Mesenchymal stem cell (in vitro differentiated cells and primary cell): ENCODE results near the gene TBC1D14.

Experiments
- DNase-seq: peaks from one replicate; pipeline ENCODE4 v3.0.0-alpha.2; 2013
- H2AFZ ChIP-seq: one replicate; pipeline ENCODE4 v1.6.1; 2013; ENCODE audit warnings: low read depth, mild to moderate bottlenecking, control low read depth, inconsistent platforms, low read length, moderate library complexity
- H2AK5ac ChIP-seq: 2 replicates; pipeline ENCODE4 v1.6.1; 2013; ENCODE audit warnings: low read length, moderate library complexity, mild to moderate bottlenecking, inconsistent platforms; ENCODE audit not compliant: severe bottlenecking
- H2BK120ac ChIP-seq: one replicate; pipeline ENCODE4 v1.6.1; 2013; ENCODE audit warnings: low read depth, mild to moderate bottlenecking, inconsistent platforms, low read length, moderate library complexity
- H2BK12ac ChIP-seq, 2 experiments: one replicate each; pipeline ENCODE4 v1.6.1; 2013; ENCODE audit warnings: inconsistent platforms in 2 of 2, low read length in 2 of 2, mild to moderate bottlenecking in 2 of 2, moderate library complexity in 2 of 2, control low read depth in 1 of 2
- H2BK15ac ChIP-seq: one replicate; pipeline ENCODE4 v1.6.1; 2013; ENCODE audit warnings: mild to moderate bottlenecking, low read depth, inconsistent platforms; ENCODE audit not compliant: poor library complexity, severe bottlenecking
- H2BK5ac ChIP-seq: 2 replicates; pipeline ENCODE4 v1.6.1; 2013; ENCODE audit warnings: low read depth, mild to moderate bottlenecking, low read length, control low read depth, inconsistent platforms; ENCODE audit not compliant: poor library complexity, severe bottlenecking
- H3K14ac ChIP-seq, 2 experiments: one replicate each; pipeline ENCODE4 v1.6.1; 2013; ENCODE audit warnings: inconsistent platforms in 2 of 2, low read length in 2 of 2, control low read depth in 1 of 2, mild to moderate bottlenecking in 1 of 2, moderate library complexity in 1 of 2
- H3K18ac ChIP-seq, 2 experiments: one replicate each; pipeline ENCODE4 v1.6.1; 2013; ENCODE audit warnings: inconsistent platforms in 2 of 2, low read length in 2 of 2, control low read depth in 1 of 2, low read depth in 1 of 2, mild to moderate bottlenecking in 1 of 2
- H3K23ac ChIP-seq, 2 experiments: one replicate each; pipeline ENCODE4 v1.6.1; 2013; ENCODE audit warnings: inconsistent platforms in 2 of 2, low read length in 2 of 2, mild to moderate bottlenecking in 2 of 2, moderate library complexity in 2 of 2, control low read depth in 1 of 2
- H3K27ac ChIP-seq: 2 replicates; pipeline ENCODE4 v1.5.1; 2013; ENCODE audit warnings: mild to moderate bottlenecking, moderate library complexity, low read length, control low read depth, inconsistent platforms; ENCODE audit not compliant: poor library complexity, severe bottlenecking
- H3K27me3 ChIP-seq, 2 experiments: 2 replicates each; pipeline versions ENCODE4 v1.6.1 to v1.7.0; 2013; ENCODE audit warnings: low read length in 2 of 2, mild to moderate bottlenecking in 2 of 2, moderate library complexity in 2 of 2, control low read depth in 1 of 2, inconsistent platforms in 1 of 2; ENCODE audit not compliant: control insufficient read depth in 1 of 2, insufficient read depth in 1 of 2
- H3K36me3 ChIP-seq, 2 experiments: 2 replicates each; pipeline versions ENCODE4 v1.6.1 to v1.7.0; 2013; ENCODE audit warnings: low read length in 2 of 2, control low read depth in 1 of 2, inconsistent platforms in 1 of 2, low read depth in 1 of 2, mild to moderate bottlenecking in 1 of 2; ENCODE audit not compliant: insufficient read depth in 2 of 2, control insufficient read depth in 1 of 2
- H3K4ac ChIP-seq, 2 experiments: one replicate each; pipeline ENCODE4 v1.6.1; 2013; ENCODE audit warnings: inconsistent platforms in 2 of 2, low read length in 2 of 2, mild to moderate bottlenecking in 2 of 2, moderate library complexity in 2 of 2, control low read depth in 1 of 2, low read depth in 1 of 2
- H3K4me1 ChIP-seq: 2 replicates; pipeline ENCODE4 v1.6.1; 2013; ENCODE audit warnings: low read depth, low read length, control low read depth; ENCODE audit not compliant: control insufficient read depth, insufficient read depth
- H3K4me2 ChIP-seq: 2 replicates; pipeline ENCODE4 v1.6.1; 2013; ENCODE audit warnings: low read length, mild to moderate bottlenecking, inconsistent platforms; ENCODE audit not compliant: poor library complexity, severe bottlenecking
- H3K4me3 ChIP-seq, 2 experiments: 2 replicates each; pipeline versions ENCODE4 v1.5.1 to v1.7.0; 2013; ENCODE audit warnings: low read length in 2 of 2, mild to moderate bottlenecking in 2 of 2, control low read depth in 1 of 2, low read depth in 1 of 2; ENCODE audit not compliant: insufficient read depth in 1 of 2
- H3K79me1 ChIP-seq: replicated peaks from 2 replicates; pipeline ENCODE4 v1.6.1; 2013; ENCODE audit warnings: mild to moderate bottlenecking, control low read depth, low read length, inconsistent platforms; ENCODE audit not compliant: poor library complexity, severe bottlenecking
- H3K9ac ChIP-seq: 2 replicates; pipeline ENCODE4 v1.7.0; 2013; ENCODE audit warnings: mild to moderate bottlenecking, low read length, moderate library complexity
- H3K9me3 ChIP-seq: 2 replicates; pipeline ENCODE4 v1.7.0; 2013; ENCODE audit warnings: mild to moderate bottlenecking, low read length; ENCODE audit not compliant: control insufficient read depth
- H4K8ac ChIP-seq: one replicate; pipeline ENCODE4 v1.6.1; 2013; ENCODE audit warnings: inconsistent platforms, mild to moderate bottlenecking, low read length, moderate library complexity
- H4K91ac ChIP-seq: one replicate; pipeline ENCODE4 v1.6.1; 2013; ENCODE audit warnings: mild to moderate bottlenecking, low read length, inconsistent platforms
- WGBS: methylation state at CpG from one replicate; pipeline ENCODE4 v1.1.7; 2013; ENCODE audit warnings: mixed read lengths; 5-methylcytosine and 5-hydroxymethylcytosine counted together

TBC1D14 gene

DNA sequence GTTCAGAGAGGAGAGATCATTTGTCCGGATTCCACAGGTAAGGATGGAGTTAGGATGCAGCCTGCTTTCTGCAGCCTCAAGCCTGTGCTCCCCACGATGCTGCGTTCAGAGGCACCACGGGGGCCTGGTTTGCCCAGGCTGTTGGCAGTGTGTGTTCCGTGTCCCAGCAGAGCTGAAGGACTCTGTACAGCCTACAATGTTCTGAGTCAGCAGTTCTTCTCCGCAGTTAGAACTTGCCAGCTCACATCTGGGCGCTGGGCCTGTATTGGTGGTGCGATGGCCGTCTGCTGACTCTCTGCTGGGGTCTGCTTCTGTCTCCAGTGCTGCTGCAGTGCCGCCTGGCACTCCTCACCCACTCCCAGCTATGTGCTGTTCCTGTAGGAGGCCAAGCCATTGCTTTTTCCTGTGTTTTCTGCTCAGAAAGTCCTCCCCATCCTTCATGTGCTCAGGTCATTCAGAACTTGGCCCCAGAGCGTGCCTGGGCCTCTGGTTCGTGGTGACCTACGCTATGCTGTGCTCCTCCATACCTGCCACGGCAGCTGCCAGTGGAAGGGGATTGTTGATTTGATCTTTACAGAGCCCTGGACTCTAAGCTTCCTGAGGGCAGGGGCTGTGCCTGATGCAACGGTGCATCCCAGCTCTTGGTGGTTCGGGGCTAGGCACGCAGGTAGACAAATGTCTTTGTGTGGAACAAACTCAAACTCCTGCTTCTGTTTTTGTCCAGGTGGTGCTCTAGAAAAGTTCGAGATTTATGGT lies 91.0 kb downstream of the TBC1D14 start:
- H2BK5ac ChIP-seq: no peak overlapping the region
- no peaks in the 10 kb centered on the region for H3K9me3 ChIP-seq
- H3K4me3 ChIP-seq: no peak overlapping the region
- 96% methylated on average over 18 of the region's 18 CpGs for WGBS
- no peak overlapping the region for H3K4me2 ChIP-seq
- H3K27me3 ChIP-seq: no peaks in the 10 kb centered on the region
- no peaks in the 10 kb centered on the region for H3K4me1 ChIP-seq
- no peak overlapping the region for H2AFZ ChIP-seq
- H3K9ac ChIP-seq: no peak overlapping the region
- no peak overlapping the region for H4K91ac ChIP-seq
- no peak overlapping the region for H4K8ac ChIP-seq
- no peak overlapping the region for H3K4ac ChIP-seq
- no peak overlapping the region for H2BK120ac ChIP-seq
- H3K18ac ChIP-seq: no peak overlapping the region
- H3K79me1 ChIP-seq: peaks cover 20% of the 10 kb centered on the region
- DNase-seq: no peak
- no peak overlapping the region for H2BK15ac ChIP-seq
- H3K36me3 ChIP-seq: peaks cover 70 to 85% of the 10 kb centered on the region in 2 experiments
- H2AK5ac ChIP-seq: no peak overlapping the region
- H3K14ac ChIP-seq: no peak overlapping the region
- no peak overlapping the region for H2BK12ac ChIP-seq
- no peak overlapping the region for H3K23ac ChIP-seq
- H3K27ac ChIP-seq: no peak overlapping the region

DNA sequence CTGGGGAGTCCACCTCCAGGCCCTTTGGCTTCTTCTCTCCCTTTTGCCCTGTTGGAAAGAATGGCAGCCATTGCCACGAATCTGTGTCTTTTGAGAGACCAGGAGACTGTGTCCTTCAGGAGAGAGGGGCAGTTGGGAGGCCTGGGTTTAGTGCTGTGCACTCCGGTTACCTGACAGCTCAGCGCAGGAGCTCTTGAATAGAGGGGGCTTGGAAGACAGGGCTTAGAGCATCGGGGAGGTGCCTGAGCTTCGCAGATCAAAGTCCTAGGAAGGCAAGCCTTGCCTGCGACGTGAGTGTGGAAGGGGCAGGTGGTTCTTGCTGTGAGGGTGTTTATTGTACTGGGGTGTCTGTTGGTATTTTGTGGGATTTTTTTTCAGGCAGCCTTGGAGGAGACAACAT lies 91.6 kb downstream of the TBC1D14 start:
- Histone ChIP-seq H3K9ac (no peak overlapping the region), H3K27ac (no peak overlapping the region), H2AK5ac (no peak overlapping the region), H3K4me1 (no peaks in the 10 kb centered on the region), H3K23ac (no peak overlapping the region), H2BK15ac (no peak overlapping the region), H2AFZ (no peak overlapping the region), H3K9me3 (no peaks in the 10 kb centered on the region), H3K18ac (no peak overlapping the region), H3K4me3 (no peak overlapping the region), H3K27me3 (no peaks in the 10 kb centered on the region), H3K36me3 (peaks cover 69 to 88% of the 10 kb centered on the region in 2 experiments), H3K14ac (no peak overlapping the region), H3K4ac (no peak overlapping the region), H3K79me1 (peaks cover 21% of the 10 kb centered on the region), H4K8ac (no peak overlapping the region), H2BK5ac (no peak overlapping the region), H2BK12ac (no peak overlapping the region), H2BK120ac (no peak overlapping the region), H4K91ac (no peak overlapping the region), H3K4me2 (no peak overlapping the region)
- no peak for DNase-seq
- WGBS: 97% methylated on average over 7 of the region's 7 CpGs

DNA sequence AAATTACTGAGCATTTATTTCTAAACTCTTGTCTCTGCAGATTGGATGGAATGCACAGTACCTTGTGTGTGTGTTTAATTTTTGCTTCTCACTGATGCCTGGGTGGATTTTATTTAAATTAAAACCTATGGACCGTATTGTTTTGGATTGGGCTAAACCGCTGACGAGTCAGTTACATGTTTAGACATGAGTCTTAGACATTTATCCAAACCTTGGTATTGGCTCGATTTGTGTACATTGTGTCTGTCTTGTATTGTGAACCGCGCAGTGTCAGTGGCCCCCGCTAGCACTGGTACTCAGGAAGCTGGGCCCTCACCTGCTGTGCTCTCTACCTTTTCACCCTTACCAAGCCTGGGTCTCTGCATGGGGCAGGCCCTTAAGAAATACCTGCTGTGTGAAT lies 92.7 kb downstream of the TBC1D14 start:
- no peak overlapping the region for H2AFZ ChIP-seq
- no peak overlapping the region for H3K9ac ChIP-seq
- 98% methylated on average over 7 of the region's 7 CpGs for WGBS

DNA sequence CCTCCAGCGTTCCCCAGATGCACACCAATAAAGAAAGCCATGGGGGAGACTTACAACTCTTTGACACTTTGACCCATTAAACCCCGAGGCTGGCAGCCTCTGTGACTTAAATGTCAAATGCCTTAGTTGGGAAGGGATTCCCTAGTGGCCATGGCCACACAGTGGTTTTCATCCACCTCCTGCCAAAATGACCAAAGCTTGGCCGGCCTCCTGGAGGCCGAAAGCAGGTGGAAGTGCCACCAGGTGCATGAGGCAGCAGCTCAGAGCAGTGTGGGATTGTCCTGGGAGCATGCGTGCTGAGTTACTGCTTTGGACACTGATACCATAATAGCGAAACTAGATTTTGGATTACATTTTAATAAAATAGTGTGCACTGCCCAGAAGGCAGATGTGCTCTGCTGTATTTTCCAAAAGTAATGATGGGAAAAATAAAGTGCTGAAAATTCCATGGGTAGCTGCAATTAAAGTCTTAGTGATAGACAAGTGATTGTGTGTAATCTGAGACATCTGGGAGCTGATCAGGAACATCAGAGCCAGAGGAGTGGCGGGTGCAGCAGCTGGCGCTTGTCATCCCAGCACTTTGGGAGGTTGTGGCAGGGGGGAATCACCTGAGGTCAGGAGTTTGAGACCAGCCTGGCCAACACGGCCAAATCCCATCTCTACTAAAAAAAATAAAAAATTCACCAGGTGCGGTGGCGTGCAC lies 93.7 kb downstream of the TBC1D14 start:
- H2BK12ac ChIP-seq: no peak overlapping the region
- DNase-seq: no peak
- no peak overlapping the region for H2AK5ac ChIP-seq
- no peak overlapping the region for H2BK15ac ChIP-seq
- H3K23ac ChIP-seq: no peak overlapping the region
- no peaks in the 10 kb centered on the region for H3K27me3 ChIP-seq
- H2BK120ac ChIP-seq: no peak overlapping the region
- H2AFZ ChIP-seq: no peak overlapping the region
- no peaks in the 10 kb centered on the region for H3K9me3 ChIP-seq
- no peak overlapping the region for H2BK5ac ChIP-seq
- H3K4me1 ChIP-seq: no peaks in the 10 kb centered on the region
- H3K18ac ChIP-seq: no peak overlapping the region
- H3K14ac ChIP-seq: no peak overlapping the region
- no peak overlapping the region for H3K4me2 ChIP-seq
- H4K91ac ChIP-seq: no peak overlapping the region
- 86% methylated on average over 9 of the region's 11 CpGs for WGBS
- no peak overlapping the region for H4K8ac ChIP-seq
- H3K36me3 ChIP-seq: peaks cover 70 to 90% of the 10 kb centered on the region in 2 experiments
- H3K27ac ChIP-seq: no peak overlapping the region
- no peak overlapping the region for H3K4ac ChIP-seq
- peaks cover 28% of the 10 kb centered on the region for H3K79me1 ChIP-seq
- no peak overlapping the region for H3K4me3 ChIP-seq
- no peak overlapping the region for H3K9ac ChIP-seq

More for the DNA sequence above, 92.7 kb downstream of the TBC1D14 start:
- no peak overlapping the region for H2AK5ac ChIP-seq
- peaks cover 66 to 87% of the 10 kb centered on the region in 2 experiments for H3K36me3 ChIP-seq
- no peak overlapping the region for H3K18ac ChIP-seq
- no peak overlapping the region for H3K4me2 ChIP-seq
- no peak overlapping the region for H3K23ac ChIP-seq
- H3K27ac ChIP-seq: no peak overlapping the region
- H2BK5ac ChIP-seq: no peak overlapping the region
- no peak overlapping the region for H2BK120ac ChIP-seq
- no peak overlapping the region for H2BK15ac ChIP-seq
- no peaks in the 10 kb centered on the region for H3K27me3 ChIP-seq
- H3K4me1 ChIP-seq: no peaks in the 10 kb centered on the region
- H4K91ac ChIP-seq: no peak overlapping the region
- no peak overlapping the region for H3K14ac ChIP-seq
- no peak overlapping the region for H4K8ac ChIP-seq
- H3K4me3 ChIP-seq: no peak overlapping the region
- no peak overlapping the region for H3K4ac ChIP-seq
- peaks cover 26% of the 10 kb centered on the region for H3K79me1 ChIP-seq
- DNase-seq: no peak
- no peak overlapping the region for H2BK12ac ChIP-seq
- H3K9me3 ChIP-seq: no peaks in the 10 kb centered on the region
